ENCODE results near the gene SLC46A2. TPM values are rescaled to one million over a fixed set of nuclear protein-coding genes. Genes with fewer than 3 reads are reported as not detected.

The SLC46A2 gene
- total RNA-seq, 6 experiments from 2014 or later = not detected

DNA sequence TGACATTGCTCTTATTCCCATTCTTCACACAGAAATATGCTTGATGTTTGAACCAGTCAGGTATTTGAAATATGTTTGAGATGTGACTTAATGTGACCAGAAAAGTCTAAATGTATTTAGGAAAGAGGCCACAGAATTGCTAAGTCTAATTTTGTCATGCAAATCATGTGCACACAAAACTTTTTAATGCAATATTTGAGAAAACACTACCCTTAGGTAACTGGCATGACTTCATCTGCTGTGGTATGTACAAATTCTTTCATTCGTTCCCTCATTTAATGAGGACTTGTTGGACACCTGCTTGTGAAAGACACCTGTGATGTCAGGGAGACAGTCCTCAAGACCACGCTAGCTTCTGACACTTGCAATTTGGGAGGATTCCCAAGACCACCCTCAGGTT, 21.1 kb upstream of the SLC46A2 start:
- H3K4me3 Mint-ChIP-seq = no peak overlapping the region
- H3K4me1 Mint-ChIP-seq (ENCODE audit: low read depth) = no peaks in the 10 kb centered on the region
- no peaks in the 10 kb centered on the region for H3K9me3 Mint-ChIP-seq
- peaks cover 26% of the 10 kb centered on the region for H3K27me3 Mint-ChIP-seq (ENCODE audit: insufficient read depth)
- no peak overlapping the region for H3K27ac Mint-ChIP-seq
- no peak for DNase-seq
- TF ChIP-seq, protein P1, sequence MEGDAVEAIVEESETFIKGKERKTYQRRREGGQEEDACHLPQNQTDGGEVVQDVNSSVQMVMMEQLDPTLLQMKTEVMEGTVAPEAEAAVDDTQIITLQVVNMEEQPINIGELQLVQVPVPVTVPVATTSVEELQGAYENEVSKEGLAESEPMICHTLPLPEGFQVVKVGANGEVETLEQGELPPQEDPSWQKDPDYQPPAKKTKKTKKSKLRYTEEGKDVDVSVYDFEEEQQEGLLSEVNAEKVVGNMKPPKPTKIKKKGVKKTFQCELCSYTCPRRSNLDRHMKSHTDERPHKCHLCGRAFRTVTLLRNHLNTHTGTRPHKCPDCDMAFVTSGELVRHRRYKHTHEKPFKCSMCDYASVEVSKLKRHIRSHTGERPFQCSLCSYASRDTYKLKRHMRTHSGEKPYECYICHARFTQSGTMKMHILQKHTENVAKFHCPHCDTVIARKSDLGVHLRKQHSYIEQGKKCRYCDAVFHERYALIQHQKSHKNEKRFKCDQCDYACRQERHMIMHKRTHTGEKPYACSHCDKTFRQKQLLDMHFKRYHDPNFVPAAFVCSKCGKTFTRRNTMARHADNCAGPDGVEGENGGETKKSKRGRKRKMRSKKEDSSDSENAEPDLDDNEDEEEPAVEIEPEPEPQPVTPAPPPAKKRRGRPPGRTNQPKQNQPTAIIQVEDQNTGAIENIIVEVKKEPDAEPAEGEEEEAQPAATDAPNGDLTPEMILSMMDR (IDR thresholded peaks at IDR 0.05) = no peak
- no peaks in the 10 kb centered on the region for H3K36me3 Mint-ChIP-seq (ENCODE audit: low read depth)

GRCh38 chr9:112905084-112905483, 14.4 kb upstream of the SLC46A2 start:
- Mint-ChIP-seq H3K36me3 (ENCODE audit: low read depth) (no peaks in the 10 kb centered on the region), H3K4me3 (no peak overlapping the region), H3K27me3 (ENCODE audit: insufficient read depth) (peaks cover 15% of the 10 kb centered on the region), H3K9me3 (no peaks in the 10 kb centered on the region), H3K4me1 (ENCODE audit: low read depth) (peaks cover 11% of the 10 kb centered on the region), H3K27ac (no peak overlapping the region)
- TF ChIP-seq, protein P1 (IDR thresholded peaks at IDR 0.05) = no peak
- no peak for DNase-seq

- Mint-ChIP-seq H3K27ac (no peak overlapping the region), H3K4me1 (ENCODE audit: low read depth) (peaks cover 21% of the 10 kb centered on the region), H3K9me3 (no peaks in the 10 kb centered on the region), H3K4me3 (no peak overlapping the region), H3K27me3 (ENCODE audit: insufficient read depth) (peaks cover 21% of the 10 kb centered on the region), H3K36me3 (ENCODE audit: low read depth) (no peaks in the 10 kb centered on the region)
- no peak for DNase-seq
- TF ChIP-seq, protein P1 (IDR thresholded peaks at IDR 0.05) = no peak
These were observed 10.2 kb upstream of the SLC46A2 start for GRCh38 chr9:112900901-112901300.

GRCh38 chr9:112900488-112900887, 9.8 kb upstream of the SLC46A2 start:
- Mint-ChIP-seq H3K27me3 (ENCODE audit: insufficient read depth) (peaks cover 21% of the 10 kb centered on the region), H3K9me3 (no peaks in the 10 kb centered on the region), H3K4me1 (ENCODE audit: low read depth) (peaks cover 21% of the 10 kb centered on the region), H3K36me3 (ENCODE audit: low read depth) (no peaks in the 10 kb centered on the region), H3K27ac (no peak overlapping the region), H3K4me3 (no peak overlapping the region)
- TF ChIP-seq, protein P1 (IDR thresholded peaks at IDR 0.05) = no peak
- DNase-seq = no peak

GRCh38 chr9:112898872-112899311, 8.2 kb upstream of the SLC46A2 start:
- TF ChIP-seq, protein P1 (IDR thresholded peaks at IDR 0.05) = no peak
- H3K9me3 Mint-ChIP-seq = no peaks in the 10 kb centered on the region
- H3K27me3 Mint-ChIP-seq (ENCODE audit: insufficient read depth) = peaks cover 19% of the 10 kb centered on the region
- peaks cover 26% of the 10 kb centered on the region for H3K4me1 Mint-ChIP-seq (ENCODE audit: low read depth)
- H3K27ac Mint-ChIP-seq = no peak overlapping the region
- no peaks in the 10 kb centered on the region for H3K36me3 Mint-ChIP-seq (ENCODE audit: low read depth)
- no peak for DNase-seq
- no peak overlapping the region for H3K4me3 Mint-ChIP-seq

GRCh38 chr9:112896131-112896530, 5.5 kb upstream of the SLC46A2 start:
- TF ChIP-seq, protein P1 (IDR thresholded peaks at IDR 0.05) = no peak
- peaks cover 22% of the 10 kb centered on the region for H3K27me3 Mint-ChIP-seq (ENCODE audit: insufficient read depth)
- no peaks in the 10 kb centered on the region for H3K36me3 Mint-ChIP-seq (ENCODE audit: low read depth)
- no peak overlapping the region for H3K4me3 Mint-ChIP-seq
- H3K27ac Mint-ChIP-seq = no peak overlapping the region
- no peaks in the 10 kb centered on the region for H3K9me3 Mint-ChIP-seq
- peaks cover 22% of the 10 kb centered on the region for H3K4me1 Mint-ChIP-seq (ENCODE audit: low read depth)
- no peak for DNase-seq

Data from HFFc6 (cell line).